Cardiac muscle cell (in vitro differentiated cells and primary cell): Measurements from ENCODE around the gene EML5. TPM values are rescaled to one million over a fixed set of nuclear protein-coding genes. Genes with fewer than 3 reads are reported as not detected.
A peak's percentile ranks its signal among the peaks of the same experiment; 100 is the strongest.

Experiments
- DNase-seq, 2 donors: peaks; one replicate each; pipeline versions ENCODE4 v3.0.0 to v3.0.0-alpha.2; 2010 to 2017; ENCODE audit warnings: low read depth in 1 of 2, low spot score in 1 of 2
- H3K27ac ChIP-seq: fragments of 200-600 bp; sonication (generic); 2 replicates; pipeline ENCODE4 v1.5.1; 2016
- H3K27me3 ChIP-seq: fragments of 200-600 bp; sonication (generic); 2 replicates; pipeline ENCODE4 v1.6.0; 2016; ENCODE audit warnings: control low read depth
- H3K36me3 ChIP-seq: fragments of 200-600 bp; sonication (generic); 2 replicates; pipeline ENCODE4 v1.5.1; 2016; ENCODE audit warnings: control low read depth
- H3K4me1 ChIP-seq: fragments of 200-600 bp; sonication (generic); 2 replicates; pipeline ENCODE4 v1.8.1; 2017; ENCODE audit warnings: low read depth, mild to moderate bottlenecking, mixed run types
- H3K4me3 ChIP-seq: fragments of 200-600 bp; sonication (generic); 2 replicates; pipeline ENCODE4 v1.5.1; 2016; ENCODE audit warnings: mild to moderate bottlenecking
- H3K9me3 ChIP-seq: fragments of 200-600 bp; sonication (generic); 2 replicates; pipeline ENCODE4 v1.5.1; 2017; ENCODE audit warnings: low read depth, mild to moderate bottlenecking, control low read depth
- polyA plus RNA-seq: library from polyadenylated mRNA; unstranded; fragments of >200 nt; fragmentation: Nextera tagmentation; extraction: Ambion mirVana; gene quantifications from 2 replicates; pipeline ENCODE4 v1.2.1, GENCODE V29; 2016
- total RNA-seq: library from RNA; depleted of rRNA; stranded (reverse); fragments of >200 nt; gene quantifications from 2 replicates; pipeline ENCODE4 v1.2.3, GENCODE V29; 2016
- TF ChIP-seq, protein P1 (sequence below): IDR thresholded peaks from 2 replicates; pipeline ENCODE4 v1.5.1; 2012; ENCODE audit warnings: low read depth, mild to moderate bottlenecking, low read length

Gene EML5
- total and polyA plus RNA-seq, 2 experiments from 2014 or later: 0.33 to 0.92 TPM

GRCh38 chr14:88829188-88829587, 36.4 kb upstream of the EML5 start:
- H3K36me3 ChIP-seq: no peaks in the 10 kb centered on the region
- TF ChIP-seq, protein P1, sequence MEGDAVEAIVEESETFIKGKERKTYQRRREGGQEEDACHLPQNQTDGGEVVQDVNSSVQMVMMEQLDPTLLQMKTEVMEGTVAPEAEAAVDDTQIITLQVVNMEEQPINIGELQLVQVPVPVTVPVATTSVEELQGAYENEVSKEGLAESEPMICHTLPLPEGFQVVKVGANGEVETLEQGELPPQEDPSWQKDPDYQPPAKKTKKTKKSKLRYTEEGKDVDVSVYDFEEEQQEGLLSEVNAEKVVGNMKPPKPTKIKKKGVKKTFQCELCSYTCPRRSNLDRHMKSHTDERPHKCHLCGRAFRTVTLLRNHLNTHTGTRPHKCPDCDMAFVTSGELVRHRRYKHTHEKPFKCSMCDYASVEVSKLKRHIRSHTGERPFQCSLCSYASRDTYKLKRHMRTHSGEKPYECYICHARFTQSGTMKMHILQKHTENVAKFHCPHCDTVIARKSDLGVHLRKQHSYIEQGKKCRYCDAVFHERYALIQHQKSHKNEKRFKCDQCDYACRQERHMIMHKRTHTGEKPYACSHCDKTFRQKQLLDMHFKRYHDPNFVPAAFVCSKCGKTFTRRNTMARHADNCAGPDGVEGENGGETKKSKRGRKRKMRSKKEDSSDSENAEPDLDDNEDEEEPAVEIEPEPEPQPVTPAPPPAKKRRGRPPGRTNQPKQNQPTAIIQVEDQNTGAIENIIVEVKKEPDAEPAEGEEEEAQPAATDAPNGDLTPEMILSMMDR: no peak
- H3K27ac ChIP-seq: no peak overlapping the region
- no peak for DNase-seq
- H3K4me1 ChIP-seq: no peaks in the 10 kb centered on the region
- H3K27me3 ChIP-seq: no peaks in the 10 kb centered on the region
- no peak overlapping the region for H3K4me3 ChIP-seq
- no peaks in the 10 kb centered on the region for H3K9me3 ChIP-seq

DNA sequence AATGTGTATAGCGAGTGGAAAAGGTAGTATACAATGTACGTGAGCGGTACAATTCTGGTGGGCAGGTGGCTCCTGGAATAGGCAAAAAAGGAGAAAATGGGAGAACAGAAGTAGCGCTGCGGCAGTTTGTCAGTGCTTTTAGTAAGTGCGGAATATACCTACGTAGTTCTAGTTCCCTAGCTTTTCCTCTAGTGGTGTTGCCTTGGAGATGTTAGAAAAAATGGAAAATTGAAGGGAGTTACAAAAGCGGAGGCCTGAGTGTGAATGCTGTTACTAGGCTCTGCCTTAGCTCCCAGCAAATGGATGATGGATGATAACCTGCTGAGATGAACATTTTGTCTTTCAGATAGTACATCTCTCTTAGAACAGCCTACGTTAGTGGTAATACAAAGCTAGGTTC, 32.8 kb upstream of the EML5 start:
- DNase-seq: no peak
- H3K27ac ChIP-seq: peak overlapping the region; percentile 96
- H3K4me1 ChIP-seq: peaks cover 4% of the 10 kb centered on the region
- no peaks in the 10 kb centered on the region for H3K36me3 ChIP-seq
- H3K27me3 ChIP-seq: no peaks in the 10 kb centered on the region
- H3K9me3 ChIP-seq: no peaks in the 10 kb centered on the region
- TF ChIP-seq, protein P1: no peak
- H3K4me3 ChIP-seq: peak overlapping the region; percentile 73

GRCh38 chr14:88825078-88825458, 32.3 kb upstream of the EML5 start:
- H3K4me1 ChIP-seq: peaks cover 4% of the 10 kb centered on the region
- no peaks in the 10 kb centered on the region for H3K9me3 ChIP-seq
- TF ChIP-seq, protein P1: no peak
- H3K4me3 ChIP-seq: peak overlapping the region; percentile 73
- H3K27ac ChIP-seq: peak overlapping the region; percentile 96
- peak in 1 of 2 donors; percentile 19 for DNase-seq
- no peaks in the 10 kb centered on the region for H3K27me3 ChIP-seq
- H3K36me3 ChIP-seq: no peaks in the 10 kb centered on the region

- peak within 1 kb of the TSS; percentile 73 for H3K4me3 ChIP-seq
- H3K27ac ChIP-seq: peak within 1 kb of the TSS; percentile 96
- peaks cover 4% of the 10 kb centered on the region for H3K4me1 ChIP-seq
- TF ChIP-seq, protein P1: no peak
- no peaks in the 10 kb centered on the region for H3K36me3 ChIP-seq
- DNase-seq: peak; percentile 94 to 95
- H3K9me3 ChIP-seq: no peaks in the 10 kb centered on the region
- no peaks in the 10 kb centered on the region for H3K27me3 ChIP-seq
These were observed 31.7 kb upstream of the EML5 start, which contains the start of gene TTC8 for GRCh38 chr14:88824314-88825077. TSS of gene TTC8 (plus strand) at chr14:88824651. CDS start at chr14:88824708, 57 bp downstream.

- Histone ChIP-seq H3K4me1 (peaks cover 4% of the 10 kb centered on the region), H3K27me3 (no peaks in the 10 kb centered on the region), H3K9me3 (no peaks in the 10 kb centered on the region), H3K27ac (peak overlapping the region; percentile 96), H3K36me3 (no peaks in the 10 kb centered on the region), H3K4me3 (peak overlapping the region; percentile 73)
- DNase-seq: no peak
- TF ChIP-seq, protein P1: no peak
These were observed 31.2 kb upstream of the EML5 start for GRCh38 chr14:88823968-88824313.
